Testis (tissue), 2 donors: ENCODE results near the gene NOX3.

Experiments
- CTCF ChIP-seq, 3 experiments: fragments of 450-650 bp in 2 of 3; fragments of 200-600 bp in 1 of 3; sonication (generic) in 1 of 3; IDR thresholded peaks; one replicate each; pipeline ENCODE4 v1.5.1; 2016 to 2019; ENCODE audit warnings: antibody characterized with exemption in 3 of 3, mild to moderate bottlenecking in 2 of 3, moderate library complexity in 1 of 3
- POLR2A ChIP-seq: fragments of 450-650 bp; IDR thresholded peaks from one replicate; pipeline ENCODE4 v1.6.1; 2017; ENCODE audit warnings: antibody characterized with exemption, mild to moderate bottlenecking, moderate library complexity

- TF ChIP-seq POLR2A: no peak
- no peak for TF ChIP-seq CTCF (IDR thresholded peaks at IDR 0.05)
Observed at GRCh38 chr6:155398701-155399061, 57.0 kb downstream of the NOX3 start.
